Measurements from ENCODE around the gene EDA.

The EDA gene

DNA sequence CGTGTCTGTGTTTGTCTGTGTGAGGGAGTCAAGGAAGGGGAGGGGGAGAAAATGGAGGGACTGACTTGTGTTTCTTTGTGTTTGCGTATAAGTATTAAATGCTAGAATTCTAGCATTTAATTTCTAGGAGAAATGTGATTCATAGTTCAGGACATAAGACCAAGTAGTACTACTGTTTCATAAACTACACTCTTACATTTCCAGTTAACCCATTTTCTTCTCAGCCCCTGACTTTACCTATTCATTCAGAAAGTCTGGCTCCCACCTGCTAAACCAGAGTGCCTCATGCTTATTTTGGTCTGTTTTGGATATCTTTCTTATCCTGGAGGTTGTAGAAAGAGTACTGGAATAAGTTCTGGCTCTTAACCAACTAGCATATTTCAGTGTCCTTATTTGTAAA is 14.2 kb downstream of the EDA start:
- TF ChIP-seq CTCF (conservative IDR thresholded peaks at IDR 0.05; ENCODE audit: low read depth, low read length): no peak
- no peak for DNase-seq (ENCODE audit: low read depth)
- no peak overlapping the region for H3K4me3 ChIP-seq (ENCODE audit: low read length)

GRCh38 chrX:69664693-69665092 is 48.8 kb downstream of the EDA start:
- TF ChIP-seq CTCF (conservative IDR thresholded peaks at IDR 0.05; ENCODE audit: low read depth, low read length): no peak
- H3K4me3 ChIP-seq (ENCODE audit: low read length): no peak overlapping the region
- no peak for DNase-seq (ENCODE audit: low read depth)

- no peak for DNase-seq (ENCODE audit: low read depth)
- no peak overlapping the region for H3K4me3 ChIP-seq (ENCODE audit: low read length)
- TF ChIP-seq CTCF (conservative IDR thresholded peaks at IDR 0.05; ENCODE audit: low read depth, low read length): no peak
Observed at GRCh38 chrX:69670001-69670555, 54.2 kb downstream of the EDA start.

- H3K4me3 ChIP-seq (ENCODE audit: low read length): no peak overlapping the region
- DNase-seq (ENCODE audit: low read depth): no peak
- no peak for TF ChIP-seq CTCF (conservative IDR thresholded peaks at IDR 0.05; ENCODE audit: low read depth, low read length)
Observed at GRCh38 chrX:69674891-69675290, 59.0 kb downstream of the EDA start.

- no peak for DNase-seq (ENCODE audit: low read depth)
- TF ChIP-seq CTCF (conservative IDR thresholded peaks at IDR 0.05; ENCODE audit: low read depth, low read length): no peak
- H3K4me3 ChIP-seq (ENCODE audit: low read length): no peak overlapping the region
Observed at GRCh38 chrX:69705818-69706217, 89.9 kb downstream of the EDA start.

DNA sequence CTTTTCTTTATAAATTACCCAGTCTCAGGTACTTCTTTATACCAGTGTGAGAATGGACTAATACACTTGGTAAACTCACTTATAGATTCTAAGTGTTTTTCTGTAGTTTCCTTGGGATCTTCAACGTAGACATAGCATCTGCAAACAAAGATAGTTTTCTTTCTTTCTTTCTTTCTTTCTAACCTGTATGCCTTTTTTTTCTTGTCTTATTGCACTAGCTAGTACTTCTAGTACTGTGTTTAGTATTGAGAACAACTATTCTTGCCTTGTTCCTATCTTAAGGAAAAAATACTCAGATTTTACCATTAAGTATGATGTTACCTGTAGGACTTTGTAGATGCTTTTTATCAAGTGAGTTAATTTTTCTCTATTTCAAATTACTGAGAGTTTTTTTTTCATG is 102.2 kb downstream of the EDA start:
- DNase-seq (ENCODE audit: low read depth): no peak
- H3K4me3 ChIP-seq (ENCODE audit: low read length): no peak overlapping the region
- no peak for TF ChIP-seq CTCF (conservative IDR thresholded peaks at IDR 0.05; ENCODE audit: low read depth, low read length)

- no peak for DNase-seq (ENCODE audit: low read depth)
- no peak for TF ChIP-seq CTCF (conservative IDR thresholded peaks at IDR 0.05; ENCODE audit: low read depth, low read length)
- H3K4me3 ChIP-seq (ENCODE audit: low read length): no peak overlapping the region
Observed at GRCh38 chrX:69724307-69724706, 108.4 kb downstream of the EDA start.

Measured in retinal pigment epithelial cell (primary cell).